ENCODE results near the gene FSTL5.
"Not testable (repeated sequence)": the region's sequence is repeated elsewhere in the genome, so short reads cannot be mapped to it uniquely, and the experiment has no call there.

The FSTL5 gene

GRCh38 chr4:161828061-161828460, 335.7 kb downstream of the FSTL5 start:
- no peak for DNase-seq

- DNase-seq = no peak
Observed at GRCh38 chr4:161827013-161827412, 336.8 kb downstream of the FSTL5 start.

- no peak for DNase-seq
Observed at GRCh38 chr4:161823450-161823849, 340.4 kb downstream of the FSTL5 start.

GRCh38 chr4:161822174-161822573, 341.6 kb downstream of the FSTL5 start:
- no peak for DNase-seq

GRCh38 chr4:161817914-161818313, 345.9 kb downstream of the FSTL5 start:
- no peak for DNase-seq

- DNase-seq = no peak
Observed at GRCh38 chr4:161816958-161817357, 346.8 kb downstream of the FSTL5 start.

GRCh38 chr4:161815841-161816240, 348.0 kb downstream of the FSTL5 start:
- no peak for DNase-seq

- no peak for DNase-seq
Observed at GRCh38 chr4:161813889-161814288, 349.9 kb downstream of the FSTL5 start.

- DNase-seq = no peak
Observed at GRCh38 chr4:161813389-161813788, 350.4 kb downstream of the FSTL5 start.

- DNase-seq = no peak
Observed at GRCh38 chr4:161803171-161803570, 360.6 kb downstream of the FSTL5 start.

- DNase-seq = no peak
Observed at GRCh38 chr4:161799710-161800109, 364.1 kb downstream of the FSTL5 start.

- no peak for DNase-seq
Observed at GRCh38 chr4:161792991-161793390, 370.8 kb downstream of the FSTL5 start.

GRCh38 chr4:161791796-161792556, 371.8 kb downstream of the FSTL5 start:
- DNase-seq = no peak

- no peak for DNase-seq
Observed at GRCh38 chr4:161767116-161767515, 396.7 kb downstream of the FSTL5 start.

- DNase-seq = no peak
Observed at GRCh38 chr4:161762796-161763195, 401.0 kb downstream of the FSTL5 start.

- no peak for DNase-seq
Observed at GRCh38 chr4:161760008-161760407, 403.8 kb downstream of the FSTL5 start.

- DNase-seq = not testable (repeated sequence)
Observed at GRCh38 chr4:161758412-161758811, 405.4 kb downstream of the FSTL5 start.

- no peak for DNase-seq
Observed at GRCh38 chr4:161728929-161729328, 434.9 kb downstream of the FSTL5 start.

- no peak for DNase-seq
Observed at GRCh38 chr4:161721947-161722346, 441.9 kb downstream of the FSTL5 start.

- no peak for DNase-seq
Observed at GRCh38 chr4:161717084-161717483, 446.7 kb downstream of the FSTL5 start.

GRCh38 chr4:161714931-161715330, 448.9 kb downstream of the FSTL5 start:
- no peak for DNase-seq

- DNase-seq = no peak
Observed at GRCh38 chr4:161714022-161714751, 449.6 kb downstream of the FSTL5 start.

GRCh38 chr4:161704653-161705052, 459.1 kb downstream of the FSTL5 start:
- no peak for DNase-seq

GRCh38 chr4:161704040-161704439, 459.8 kb downstream of the FSTL5 start:
- DNase-seq = no peak
